Measurements from ENCODE around the gene TAGLN3.

The TAGLN3 gene

GRCh38 chr3:111999484-112000324, 982 bp downstream of the TAGLN3 start:
- no peak for TF ChIP-seq CTCF (IDR thresholded peaks at IDR 0.05)

DNA sequence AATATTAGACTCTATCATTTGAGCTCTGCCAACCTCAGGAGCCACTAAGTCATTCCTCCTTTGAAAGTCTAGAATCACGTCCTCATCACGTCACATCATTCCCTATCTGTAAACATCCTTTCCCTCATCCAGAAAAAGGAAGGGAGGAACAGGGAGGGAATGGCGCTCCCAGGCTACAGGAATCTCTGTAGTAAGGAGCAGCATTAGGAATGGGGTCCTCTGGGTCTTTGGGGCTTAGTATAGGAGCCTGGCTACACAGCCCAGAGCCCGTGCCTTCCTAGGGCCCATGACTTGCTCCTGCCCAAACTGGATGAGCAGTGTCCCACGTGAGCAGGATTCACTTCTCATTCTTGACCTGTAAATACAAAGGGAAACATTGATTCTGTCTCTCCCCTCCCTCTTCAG, 1.6 kb downstream of the TAGLN3 start:
- TF ChIP-seq CTCF (IDR thresholded peaks at IDR 0.05) = no peak

- TF ChIP-seq CTCF (IDR thresholded peaks at IDR 0.05) = no peak
Observed at GRCh38 chr3:112000966-112001365, 2.2 kb downstream of the TAGLN3 start.

DNA sequence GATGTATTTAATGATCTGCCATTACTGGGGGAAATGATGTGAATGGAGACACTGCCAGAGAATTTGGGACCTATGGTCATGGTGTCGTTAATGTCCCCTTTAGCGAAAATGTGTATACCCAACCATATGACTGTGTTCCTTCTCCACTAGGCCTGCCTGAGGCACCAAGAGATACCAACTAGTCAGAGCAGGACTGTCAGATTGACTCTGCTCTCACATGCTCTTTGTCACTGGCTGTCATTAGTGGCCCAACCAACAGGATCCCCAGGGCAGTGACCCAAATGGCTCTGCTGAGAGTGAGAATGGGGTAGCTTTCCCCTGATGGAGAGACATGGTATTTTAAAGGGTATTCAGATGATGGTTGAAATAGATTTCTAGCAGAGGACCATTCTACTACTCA, 2.8 kb downstream of the TAGLN3 start:
- no peak for TF ChIP-seq CTCF (IDR thresholded peaks at IDR 0.05)

GRCh38 chr3:112002096-112002971, 3.6 kb downstream of the TAGLN3 start:
- no peak for TF ChIP-seq CTCF (IDR thresholded peaks at IDR 0.05)

- no peak for TF ChIP-seq CTCF (IDR thresholded peaks at IDR 0.05)
Observed at GRCh38 chr3:112003321-112004080, 4.8 kb downstream of the TAGLN3 start.

DNA sequence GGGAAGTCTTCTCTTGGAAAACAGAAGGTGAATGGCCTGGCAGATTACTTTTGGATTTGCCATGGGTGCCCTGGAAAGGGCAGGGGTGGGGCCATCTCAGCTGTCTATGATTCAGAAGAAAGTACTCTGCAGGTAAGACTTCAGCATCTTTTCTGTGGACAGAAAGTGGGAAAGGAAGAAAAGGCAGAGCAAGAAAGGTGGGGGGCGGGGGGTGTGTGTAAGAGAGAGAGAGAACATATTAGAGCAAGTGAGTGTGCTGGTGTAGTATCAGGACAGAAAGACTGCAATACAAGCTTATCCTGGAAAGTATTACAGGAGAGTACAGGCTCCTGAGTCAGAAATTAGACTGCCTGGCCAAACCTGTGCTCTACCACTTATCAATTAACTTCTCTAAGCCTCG, 5.5 kb downstream of the TAGLN3 start:
- no peak for TF ChIP-seq CTCF (IDR thresholded peaks at IDR 0.05)

Data from LNCAP (cell line).